ENCODE data around the gene LRFN2.

DNA sequence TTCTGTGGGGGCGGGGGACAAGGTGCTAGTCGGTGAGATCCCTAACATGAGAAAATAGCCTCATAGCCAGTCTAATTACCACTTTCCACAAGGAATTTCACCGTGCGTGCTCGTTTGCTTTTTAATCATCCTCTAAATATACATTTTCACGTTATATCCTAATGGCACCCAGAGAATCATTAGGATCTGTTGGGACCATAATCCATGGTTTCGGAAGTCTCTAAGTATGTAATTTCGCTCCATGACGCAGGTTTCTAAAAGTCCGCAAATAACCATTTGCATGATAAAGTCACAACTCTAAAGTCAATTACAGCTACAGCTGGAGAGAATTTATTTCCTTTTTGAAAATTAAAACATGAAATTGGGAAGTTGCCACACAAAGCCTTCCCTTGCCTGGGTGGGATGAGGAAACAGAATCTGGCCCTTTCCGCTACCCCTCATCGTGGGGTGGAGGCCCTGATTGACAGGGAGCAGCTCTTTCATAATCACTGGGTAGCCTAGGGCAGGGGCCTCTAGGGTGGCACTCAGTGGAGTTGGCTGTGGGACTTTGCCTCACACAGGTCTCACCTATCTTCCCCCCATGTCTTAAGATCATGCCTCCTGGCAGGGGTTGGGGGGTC, 81.9 kb downstream of the LRFN2 start:
- TF ChIP-seq, protein P1, sequence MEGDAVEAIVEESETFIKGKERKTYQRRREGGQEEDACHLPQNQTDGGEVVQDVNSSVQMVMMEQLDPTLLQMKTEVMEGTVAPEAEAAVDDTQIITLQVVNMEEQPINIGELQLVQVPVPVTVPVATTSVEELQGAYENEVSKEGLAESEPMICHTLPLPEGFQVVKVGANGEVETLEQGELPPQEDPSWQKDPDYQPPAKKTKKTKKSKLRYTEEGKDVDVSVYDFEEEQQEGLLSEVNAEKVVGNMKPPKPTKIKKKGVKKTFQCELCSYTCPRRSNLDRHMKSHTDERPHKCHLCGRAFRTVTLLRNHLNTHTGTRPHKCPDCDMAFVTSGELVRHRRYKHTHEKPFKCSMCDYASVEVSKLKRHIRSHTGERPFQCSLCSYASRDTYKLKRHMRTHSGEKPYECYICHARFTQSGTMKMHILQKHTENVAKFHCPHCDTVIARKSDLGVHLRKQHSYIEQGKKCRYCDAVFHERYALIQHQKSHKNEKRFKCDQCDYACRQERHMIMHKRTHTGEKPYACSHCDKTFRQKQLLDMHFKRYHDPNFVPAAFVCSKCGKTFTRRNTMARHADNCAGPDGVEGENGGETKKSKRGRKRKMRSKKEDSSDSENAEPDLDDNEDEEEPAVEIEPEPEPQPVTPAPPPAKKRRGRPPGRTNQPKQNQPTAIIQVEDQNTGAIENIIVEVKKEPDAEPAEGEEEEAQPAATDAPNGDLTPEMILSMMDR (IDR thresholded peaks at IDR 0.05; ENCODE audit: low read depth, low read length, poor library complexity, severe bottlenecking) = no peak
- TF ChIP-seq EZH2phosphoT487 (IDR thresholded peaks at IDR 0.05; ENCODE audit: borderline replicate concordance, low read length) = no peak
